Kidney tubule cell (primary cell): ENCODE results near the gene NTM.
"Not testable (repeated sequence)": the region's sequence is repeated elsewhere in the genome, so short reads cannot be mapped to it uniquely, and the experiment has no call there.

ENCODE experiments used
- DNase-seq: peaks from one replicate; pipeline ENCODE4 v3.0.0-alpha.2; 2018; ENCODE audit warnings: low spot score

NTM gene

DNA sequence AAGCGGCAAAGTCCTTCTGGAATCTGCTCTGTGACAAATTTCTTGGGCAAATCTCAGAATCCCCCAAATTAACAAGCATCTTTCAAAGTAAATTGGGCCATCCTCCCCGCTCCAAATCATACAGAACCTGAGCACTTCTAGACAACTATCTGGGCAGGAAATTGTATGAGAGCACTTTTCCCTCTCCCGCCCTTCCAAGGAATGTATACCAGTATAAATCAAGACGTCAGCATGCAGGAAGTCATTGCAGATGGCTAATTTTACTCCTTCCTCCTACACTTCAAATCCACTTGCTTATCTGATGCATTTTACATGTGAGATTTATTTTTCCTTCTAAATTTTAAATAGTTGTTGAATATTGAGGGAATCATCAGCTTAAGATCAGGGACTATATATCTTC is 52.1 kb downstream of the NTM start:
- peak; percentile 35 for DNase-seq

DNA sequence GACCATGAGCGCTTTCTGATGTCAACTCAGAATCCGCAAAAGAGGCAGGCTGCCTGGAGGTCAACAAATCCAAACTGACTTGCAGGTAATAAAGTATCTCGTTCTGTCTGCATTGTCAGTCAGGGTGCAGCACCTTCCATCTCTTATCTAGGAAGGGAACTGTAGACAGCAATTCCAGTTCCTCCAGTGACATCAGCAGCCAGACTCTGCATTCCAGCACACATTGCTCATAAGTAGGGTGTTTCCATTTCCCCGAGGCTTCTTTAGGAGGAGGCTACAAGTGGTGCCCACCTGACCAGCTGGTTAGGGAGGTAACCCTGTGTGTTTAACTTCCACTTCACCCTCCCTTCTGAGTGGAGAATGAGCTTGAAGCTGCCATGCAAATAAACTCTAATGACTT is 53.3 kb downstream of the NTM start:
- peak; percentile 83 for DNase-seq

DNA sequence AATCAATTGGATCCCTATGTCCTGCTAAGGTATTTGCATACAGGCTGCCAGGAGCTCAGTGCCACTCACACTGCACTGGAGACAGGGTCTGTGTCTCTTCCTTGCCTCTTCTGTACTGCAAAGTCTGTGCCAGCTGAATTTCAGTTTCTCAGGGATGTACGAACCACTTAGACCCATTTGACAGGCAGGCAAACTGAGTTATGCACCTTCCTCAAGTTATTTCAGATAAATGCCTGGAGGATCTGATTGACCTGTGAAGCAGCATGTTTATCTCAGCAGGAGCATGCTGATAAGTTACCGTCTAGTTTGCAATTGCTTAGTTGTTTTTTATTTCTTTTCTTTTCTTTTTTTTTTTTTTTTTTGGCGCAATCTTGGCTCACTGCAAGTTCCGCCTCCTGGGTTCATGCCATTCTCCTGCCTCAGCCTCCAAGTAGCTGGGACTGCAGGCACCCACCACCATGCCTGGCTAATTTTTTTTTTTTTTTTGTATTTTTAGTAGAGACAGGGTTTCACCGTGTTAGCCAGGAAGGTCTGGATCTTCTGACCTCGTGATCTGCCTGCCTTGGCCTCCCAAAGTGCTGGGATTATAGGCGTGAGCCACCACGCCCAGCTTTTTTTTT is 54.0 kb downstream of the NTM start:
- DNase-seq = not testable (repeated sequence)

DNA sequence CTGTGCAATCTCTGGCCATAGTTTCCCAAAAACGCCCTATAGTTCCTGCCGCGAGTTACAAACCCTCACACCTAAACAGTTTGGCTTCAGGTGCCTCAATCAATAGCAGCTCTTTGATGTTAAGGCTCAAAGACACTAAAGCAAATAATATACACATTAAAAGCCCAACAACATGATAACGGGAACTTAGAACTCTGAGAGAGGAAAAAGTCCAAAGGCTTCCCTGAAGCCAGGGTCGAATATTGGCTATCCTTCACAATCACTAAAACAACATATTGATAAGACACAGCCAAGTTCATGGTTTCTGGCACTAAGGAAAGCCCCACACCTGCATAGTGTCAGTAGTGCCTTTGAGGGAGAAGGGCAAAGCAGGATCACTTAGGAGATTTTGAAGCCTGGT is 54.9 kb downstream of the NTM start:
- DNase-seq = no peak

DNA sequence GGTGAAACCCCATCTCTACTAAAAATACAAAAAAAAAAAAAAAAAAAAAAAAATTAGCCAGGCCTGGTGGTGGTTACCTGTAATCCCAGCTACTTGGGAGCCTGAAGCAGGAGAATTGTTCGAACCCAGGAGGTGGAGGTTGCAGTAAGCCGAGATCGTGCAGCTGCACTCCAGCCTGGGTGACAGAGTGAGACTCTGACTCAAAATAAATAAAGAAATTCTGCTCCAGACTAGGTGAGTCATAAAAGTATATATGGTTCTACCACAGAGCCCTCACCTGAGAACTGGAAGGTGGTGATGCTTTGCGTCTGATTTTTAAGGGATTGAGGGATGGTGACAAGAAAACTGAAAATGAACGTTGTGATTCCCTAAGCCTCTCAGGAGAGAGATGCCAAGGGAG is 58.4 kb downstream of the NTM start:
- peak; percentile 54 for DNase-seq

DNA sequence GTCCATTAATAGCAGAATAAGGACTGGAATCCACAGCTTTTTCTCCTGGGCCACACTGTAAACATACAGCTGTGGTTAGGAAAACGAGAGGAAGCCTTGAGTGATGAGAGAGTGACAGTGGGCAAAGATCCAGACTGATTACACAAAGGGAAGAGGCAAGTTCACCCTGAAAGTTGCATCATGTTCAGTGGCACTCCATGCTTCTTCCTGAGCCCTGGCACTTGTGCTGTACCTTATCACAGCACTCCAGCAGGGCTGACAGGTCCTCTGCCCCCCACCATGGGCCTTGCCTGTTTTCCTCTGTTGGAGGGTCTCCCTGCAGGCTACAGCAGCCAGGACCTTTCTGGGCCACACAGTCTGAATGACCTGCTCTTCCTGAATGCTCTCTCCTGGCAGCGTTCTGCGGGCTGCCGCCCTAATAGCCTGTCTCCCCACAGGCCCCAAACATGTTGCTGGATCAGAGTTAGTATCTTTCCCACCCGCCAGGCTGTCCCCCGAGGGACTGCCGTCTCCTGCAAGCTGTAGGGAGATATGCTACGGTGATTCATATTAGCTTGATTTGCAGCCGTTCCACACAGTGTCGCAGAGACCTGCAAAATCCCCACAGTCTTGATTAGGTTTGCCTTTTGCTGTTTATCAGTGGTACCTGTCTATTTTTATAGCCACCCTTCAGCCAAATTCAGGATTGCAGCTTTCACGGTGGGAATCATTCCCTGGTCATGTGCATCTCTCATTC is 60.2 kb downstream of the NTM start:
- DNase-seq = peak; percentile 20

DNA sequence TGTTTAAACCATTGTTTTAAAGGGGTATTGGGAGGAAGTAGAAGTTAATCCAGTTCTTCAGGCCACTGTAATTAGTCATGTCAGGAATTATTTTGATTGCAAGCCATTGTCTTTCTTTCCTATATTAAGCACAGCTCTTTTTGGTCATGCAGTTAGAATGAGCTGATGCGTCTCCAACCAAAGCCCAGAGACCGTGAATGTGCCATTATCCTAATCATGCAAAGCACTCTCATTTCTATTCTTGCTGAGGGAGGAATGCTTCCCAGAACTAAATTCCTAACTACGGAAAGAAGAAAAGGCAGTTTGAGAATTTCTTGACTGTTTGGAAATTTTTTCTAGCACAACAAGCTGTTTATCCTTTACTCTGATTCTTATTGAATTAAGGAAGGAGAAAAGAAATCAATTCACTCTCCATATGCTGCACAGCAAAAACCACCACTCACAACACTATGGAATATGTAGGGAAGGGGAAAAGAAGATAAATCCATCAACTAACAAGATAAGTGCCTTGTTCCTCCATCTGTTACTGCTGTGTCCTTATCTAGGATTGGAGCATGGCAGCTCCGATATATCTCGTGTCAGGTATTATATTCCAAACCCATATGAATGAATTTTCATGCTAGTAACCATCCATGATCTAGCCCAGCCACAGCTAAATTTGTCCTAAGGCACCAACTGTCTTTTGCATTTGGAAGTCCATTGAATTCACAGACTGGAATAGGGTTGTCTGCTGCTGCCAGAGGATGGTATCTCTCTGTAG is 70.8 kb downstream of the NTM start:
- no peak for DNase-seq

DNA sequence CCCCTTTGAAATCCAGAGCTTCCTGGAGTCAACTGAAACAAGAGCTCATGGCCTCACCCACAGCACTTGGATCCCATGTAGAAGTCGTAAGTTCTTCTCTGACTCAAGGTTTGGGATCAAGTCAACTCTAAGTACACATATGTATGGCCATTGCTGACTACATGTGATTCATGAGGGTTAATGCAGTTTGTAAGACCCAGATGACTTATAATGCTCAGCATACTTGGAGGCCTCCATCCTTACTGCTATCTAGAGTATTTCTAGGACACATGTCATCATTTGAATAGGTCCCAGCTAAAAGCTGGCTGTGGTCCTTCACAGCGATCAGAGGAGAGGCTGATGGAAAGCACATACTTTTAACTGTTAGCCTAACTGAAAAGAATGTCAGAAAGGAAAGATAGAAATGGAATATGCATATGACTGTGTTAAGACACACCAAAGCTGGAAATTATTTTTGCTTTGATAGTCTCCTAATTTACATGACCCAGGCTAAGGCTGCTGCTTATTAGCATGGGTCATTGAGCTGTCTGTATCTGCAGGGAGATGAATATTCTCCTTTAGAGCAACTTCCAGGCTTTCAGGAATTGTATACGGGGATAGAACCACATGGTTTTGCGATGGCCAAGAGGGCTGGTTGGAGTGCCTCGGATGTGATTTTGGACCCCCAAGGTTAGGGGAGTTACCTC is 76.3 kb downstream of the NTM start:
- no peak for DNase-seq

DNA sequence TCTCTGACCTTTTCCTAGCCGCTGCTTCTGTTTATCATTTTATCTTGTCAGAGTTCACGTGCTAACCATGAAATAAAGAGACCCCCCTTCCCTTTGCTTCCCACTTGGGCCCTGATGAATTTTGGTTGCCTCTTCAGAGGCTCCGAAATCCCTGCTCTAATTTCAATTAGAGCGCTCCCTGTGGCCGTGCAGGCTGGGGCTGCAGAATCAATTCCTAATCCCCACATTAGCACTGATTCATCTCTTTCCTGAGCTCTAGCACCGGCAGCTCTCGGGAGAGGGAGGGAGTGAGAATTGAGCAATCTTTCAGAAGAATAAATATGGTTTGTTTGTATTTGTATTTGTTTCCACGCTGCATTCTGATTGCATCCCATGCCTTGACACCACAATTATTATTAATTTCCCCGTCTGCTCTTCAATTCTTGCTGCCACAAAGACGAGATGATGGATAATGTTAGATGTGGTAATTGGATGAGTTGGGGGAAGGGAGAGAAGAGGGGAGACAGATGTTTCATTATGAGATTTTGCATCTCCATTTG is 76.9 kb downstream of the NTM start:
- DNase-seq = no peak

DNA sequence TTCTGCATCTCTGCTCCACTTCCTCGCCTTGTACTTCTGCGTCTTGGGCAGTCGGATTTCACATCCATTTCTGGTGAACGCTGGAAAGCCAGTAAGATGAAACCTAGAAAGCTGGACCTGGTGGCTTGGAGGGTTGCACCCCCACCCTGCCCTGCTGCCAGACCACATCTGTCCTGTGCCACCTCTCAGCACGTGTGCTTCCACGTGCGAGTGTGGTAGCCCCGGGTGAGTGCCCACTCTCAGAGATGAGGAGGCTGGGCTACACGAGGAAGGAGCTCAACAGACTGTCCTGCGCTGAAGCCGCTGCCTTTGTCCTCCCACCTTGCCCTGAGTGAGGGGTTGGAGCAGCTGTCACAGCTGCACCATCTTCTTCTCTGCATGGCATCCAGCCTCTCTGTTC is 77.5 kb downstream of the NTM start:
- DNase-seq = no peak

DNA sequence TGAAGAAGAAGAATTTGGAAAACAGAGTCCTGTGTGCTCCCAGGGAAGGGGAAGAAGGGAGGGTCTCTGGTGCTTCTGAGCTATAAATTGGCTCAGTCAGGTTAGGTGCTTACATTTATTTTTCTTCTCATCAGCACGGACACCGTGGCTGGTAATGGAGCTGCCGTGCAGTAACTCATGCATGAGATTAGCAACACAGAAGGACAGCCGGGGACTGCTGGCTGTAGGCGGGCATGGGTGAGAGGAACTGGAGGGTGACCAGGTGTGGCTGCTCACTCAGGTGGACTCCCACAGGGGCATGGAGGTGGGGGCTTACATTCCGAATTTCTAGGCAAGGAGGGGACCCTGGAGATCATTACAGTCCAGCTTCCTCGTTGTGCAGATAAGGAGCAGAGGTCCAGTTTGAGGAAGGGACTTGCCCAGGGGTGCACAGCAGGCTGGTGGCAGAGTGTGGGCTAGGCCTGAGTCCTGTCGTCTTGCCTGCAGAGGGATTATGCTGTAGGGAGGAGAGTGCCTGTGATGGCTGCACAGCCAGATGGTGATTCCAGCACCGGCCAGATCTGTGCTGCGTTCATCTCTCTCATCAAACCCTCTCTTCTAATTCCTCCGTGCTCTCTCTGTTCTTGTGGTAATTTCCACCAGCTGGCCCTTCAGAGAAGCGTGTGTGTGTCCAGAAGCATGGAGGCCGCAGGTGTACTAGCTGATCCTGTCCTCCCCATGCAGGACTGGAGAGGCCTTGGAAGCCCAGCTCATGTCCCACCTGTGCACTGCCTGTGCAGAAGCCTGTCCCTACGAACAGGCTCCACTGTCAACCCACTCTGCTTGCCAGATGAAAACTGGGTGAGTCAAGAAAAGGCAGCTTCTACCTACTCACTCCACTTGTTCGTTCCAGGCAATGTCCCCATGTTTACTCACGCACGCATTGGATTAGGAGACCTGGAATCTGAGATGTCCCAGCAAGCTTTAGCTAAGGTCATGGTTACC is 78.9 kb downstream of the NTM start:
- DNase-seq = no peak

DNA sequence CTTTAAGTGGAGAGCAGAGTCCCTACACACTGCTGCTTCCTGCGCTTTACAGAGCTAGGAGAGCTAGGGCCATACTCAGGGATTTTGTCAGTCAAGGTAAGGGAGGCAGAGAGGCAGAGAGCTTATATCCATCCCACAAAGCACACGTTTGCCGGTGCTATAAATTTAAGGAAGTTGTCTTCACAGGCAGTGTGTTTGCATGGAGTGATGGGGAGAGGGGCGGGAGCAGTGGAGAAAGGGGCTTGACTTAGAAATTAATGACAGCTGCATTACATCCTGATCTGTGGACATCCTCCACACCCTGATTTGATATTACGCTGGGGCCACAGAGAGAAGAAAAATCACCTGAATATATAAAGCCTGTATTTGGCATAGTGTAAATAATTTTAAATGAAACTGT is 84.1 kb downstream of the NTM start:
- no peak for DNase-seq

DNA sequence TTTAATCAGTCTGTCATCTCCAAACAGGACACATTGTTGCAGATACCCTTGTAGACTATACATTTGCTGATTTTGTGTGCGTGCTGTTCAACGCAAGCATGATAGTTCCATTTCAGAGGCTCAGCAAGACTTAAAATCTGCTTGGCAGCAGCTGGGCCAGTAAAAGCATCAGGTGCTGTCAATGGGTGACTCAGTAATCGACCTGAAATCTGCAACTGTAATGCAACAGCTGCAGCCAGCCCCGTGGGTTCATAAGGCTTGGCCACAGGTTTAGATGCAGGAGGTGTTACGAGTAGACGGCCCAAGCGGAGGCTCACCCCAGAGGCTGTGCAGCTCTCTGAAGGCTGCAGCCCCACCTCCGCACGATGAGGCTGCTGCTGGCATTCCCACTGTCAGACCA is 84.6 kb downstream of the NTM start:
- no peak for DNase-seq

DNA sequence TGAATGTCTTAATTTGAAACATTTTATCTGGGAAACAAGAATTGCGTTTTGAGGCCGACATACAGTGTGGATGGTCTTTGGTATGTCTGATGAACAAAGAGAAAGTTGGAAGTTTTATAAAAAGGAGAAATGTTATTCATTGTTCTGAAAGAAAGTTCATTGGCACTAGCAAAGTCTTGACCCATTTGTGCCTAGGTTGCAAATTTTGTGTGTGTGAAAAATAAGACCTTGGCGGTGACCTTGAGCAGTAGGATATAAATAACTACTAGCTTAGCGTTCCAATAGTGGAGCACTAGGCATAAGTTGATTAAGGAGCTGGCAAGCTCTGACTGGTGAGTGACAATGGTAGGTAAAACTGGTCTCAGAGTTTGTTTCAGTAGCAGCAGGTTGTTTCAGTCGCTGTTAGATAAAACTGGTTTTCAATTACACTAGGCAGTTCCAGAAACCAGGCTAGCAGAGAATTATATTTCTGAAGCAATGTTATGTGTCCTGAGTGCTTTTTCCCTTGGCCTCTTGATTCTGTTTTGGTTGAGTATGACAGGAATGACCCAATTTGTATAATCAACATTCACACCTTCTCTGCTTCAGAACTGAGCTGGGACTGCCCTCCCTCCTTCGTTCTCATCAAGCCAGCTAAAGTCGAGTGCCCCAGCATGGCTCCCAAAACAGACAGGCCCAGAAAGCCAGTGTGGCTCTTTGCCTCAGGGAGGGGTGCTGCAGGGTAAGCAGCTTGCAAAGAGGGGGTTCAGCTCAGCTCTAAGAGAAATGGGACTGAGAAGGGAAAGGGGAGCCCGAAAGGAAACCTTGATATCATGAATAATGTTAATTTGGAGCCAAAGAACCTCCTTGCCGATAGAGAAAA is 85.7 kb downstream of the NTM start:
- DNase-seq = no peak

DNA sequence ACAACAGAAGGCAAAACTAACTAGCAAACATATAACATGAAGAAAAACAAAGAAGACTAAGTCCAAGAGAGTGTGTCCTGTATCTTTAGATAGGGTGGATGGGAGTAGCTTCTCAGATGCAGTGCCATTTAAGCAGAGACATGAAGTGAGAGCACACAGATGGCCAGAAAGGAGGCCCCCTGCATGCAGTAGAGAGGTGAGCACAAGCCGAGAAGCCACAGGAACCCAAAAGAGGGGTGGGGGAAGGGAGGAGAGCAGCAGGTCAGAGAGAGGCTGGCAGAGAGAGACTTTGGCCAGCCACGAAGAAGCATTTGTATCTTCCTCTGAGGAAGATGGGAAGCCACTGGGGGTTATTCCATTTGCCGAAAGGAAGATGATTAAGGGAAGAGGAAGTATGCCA is 86.7 kb downstream of the NTM start:
- no peak for DNase-seq

DNA sequence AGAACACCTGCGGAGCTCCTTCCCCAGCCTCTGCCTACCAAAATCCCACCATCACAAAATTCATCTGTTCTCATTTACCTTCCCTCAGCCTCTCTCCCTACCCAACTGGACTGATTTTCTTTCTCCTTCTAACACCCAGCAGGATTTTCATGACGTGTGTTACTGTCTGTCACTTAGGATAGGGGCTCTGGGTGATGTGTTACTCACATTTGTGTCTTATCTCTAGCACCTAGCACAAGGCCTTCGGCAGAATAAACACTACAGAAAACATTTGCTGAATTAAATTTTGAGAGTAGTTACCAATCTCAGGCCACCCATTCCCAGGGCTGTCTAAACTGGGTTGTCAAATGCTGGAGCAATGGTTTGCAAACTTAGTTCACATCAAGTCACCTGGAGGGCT is 88.0 kb downstream of the NTM start:
- DNase-seq = no peak

DNA sequence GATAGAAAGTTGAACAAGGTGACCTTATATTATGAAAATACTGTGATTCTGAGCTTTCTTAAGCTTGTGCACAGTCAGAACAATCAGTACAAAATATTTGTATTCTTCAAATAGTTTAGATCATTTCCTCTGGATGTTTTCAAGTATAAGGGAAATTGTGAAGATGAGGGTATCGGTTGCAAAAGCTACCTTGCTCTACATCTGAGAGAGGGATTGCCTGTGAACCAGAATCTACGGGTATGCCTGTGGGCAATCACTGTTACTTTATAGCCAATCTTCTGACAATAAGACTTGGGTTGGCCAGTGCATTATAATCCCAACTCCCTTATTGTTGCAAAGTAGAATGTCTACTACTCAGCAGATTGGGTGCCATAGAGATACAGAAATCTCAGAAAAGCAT is 90.5 kb downstream of the NTM start:
- DNase-seq = no peak

DNA sequence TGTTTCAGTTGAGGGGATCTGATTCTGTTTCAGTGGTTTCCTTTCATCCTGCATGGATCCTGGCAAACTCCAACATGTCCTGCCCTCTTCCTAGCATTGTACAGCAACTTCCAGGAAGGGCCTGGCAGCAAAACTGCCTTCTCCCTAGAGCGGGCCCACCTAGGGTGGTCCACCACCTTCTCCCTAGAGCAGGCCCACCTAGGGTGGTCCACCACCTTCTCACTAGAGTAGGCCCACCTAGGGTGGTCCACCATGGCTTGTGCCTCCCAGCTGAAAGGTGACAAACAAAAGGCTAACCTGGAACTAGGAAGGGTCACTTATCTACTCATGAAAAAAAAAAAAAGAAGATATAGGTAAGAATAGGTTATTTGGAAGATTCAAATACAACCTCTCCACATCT is 92.2 kb downstream of the NTM start:
- no peak for DNase-seq

DNA sequence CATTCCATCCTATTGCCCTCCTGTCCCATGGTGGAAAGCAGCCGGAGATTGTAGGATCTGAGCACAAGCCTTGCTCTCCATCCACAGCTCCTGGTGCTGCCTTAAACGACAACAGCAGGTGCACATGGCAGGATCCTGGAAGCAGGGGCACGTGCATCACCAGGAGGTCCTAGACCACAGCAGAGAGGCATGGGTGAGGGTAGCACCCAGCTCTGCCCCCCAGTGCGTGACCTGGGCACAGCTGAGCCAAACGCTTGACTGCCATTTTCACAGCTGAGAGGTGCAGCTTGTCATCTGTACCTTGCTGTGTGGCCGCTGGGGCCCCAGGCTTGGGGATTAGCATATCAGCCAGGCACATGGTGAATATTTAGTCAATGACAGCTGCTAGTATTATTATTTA is 92.7 kb downstream of the NTM start:
- DNase-seq = no peak
